ENCODE results near the gene STAU1.

GRCh38 chr20:49210101-49210756 is 22.1 kb upstream of the STAU1 start:
- no peak for TF ChIP-seq CTCF (IDR thresholded peaks at IDR 0.05)
- TF ChIP-seq POLR2A (IDR thresholded peaks at IDR 0.05), result no peak
